ENCODE measurements around the gene HMG20B. TPM values are rescaled to one million over a fixed set of nuclear protein-coding genes. Genes with fewer than 3 reads are reported as not detected.

Gene HMG20B
- total RNA-seq, 1 donor from 2014 or later, result 92.8 TPM

GRCh38 chr19:3613818-3614661, 41.3 kb downstream of the HMG20B start:
- DNase-seq (ENCODE audit: extremely low spot score in 2 of 2), result no peak
- peaks cover 0 to 52% of the 10 kb centered on the region in 2 donors for H3K36me3 ChIP-seq
- no peaks in the 10 kb centered on the region for H3K9me3 ChIP-seq
- H3K27me3 ChIP-seq, result no peaks in the 10 kb centered on the region
- TF ChIP-seq, protein P1, sequence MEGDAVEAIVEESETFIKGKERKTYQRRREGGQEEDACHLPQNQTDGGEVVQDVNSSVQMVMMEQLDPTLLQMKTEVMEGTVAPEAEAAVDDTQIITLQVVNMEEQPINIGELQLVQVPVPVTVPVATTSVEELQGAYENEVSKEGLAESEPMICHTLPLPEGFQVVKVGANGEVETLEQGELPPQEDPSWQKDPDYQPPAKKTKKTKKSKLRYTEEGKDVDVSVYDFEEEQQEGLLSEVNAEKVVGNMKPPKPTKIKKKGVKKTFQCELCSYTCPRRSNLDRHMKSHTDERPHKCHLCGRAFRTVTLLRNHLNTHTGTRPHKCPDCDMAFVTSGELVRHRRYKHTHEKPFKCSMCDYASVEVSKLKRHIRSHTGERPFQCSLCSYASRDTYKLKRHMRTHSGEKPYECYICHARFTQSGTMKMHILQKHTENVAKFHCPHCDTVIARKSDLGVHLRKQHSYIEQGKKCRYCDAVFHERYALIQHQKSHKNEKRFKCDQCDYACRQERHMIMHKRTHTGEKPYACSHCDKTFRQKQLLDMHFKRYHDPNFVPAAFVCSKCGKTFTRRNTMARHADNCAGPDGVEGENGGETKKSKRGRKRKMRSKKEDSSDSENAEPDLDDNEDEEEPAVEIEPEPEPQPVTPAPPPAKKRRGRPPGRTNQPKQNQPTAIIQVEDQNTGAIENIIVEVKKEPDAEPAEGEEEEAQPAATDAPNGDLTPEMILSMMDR (IDR thresholded peaks at IDR 0.05), result no peak
- no peak for TF ChIP-seq POLR2AphosphoS5 (IDR thresholded peaks at IDR 0.05; ENCODE audit: insufficient read depth in 1 of 2, low read depth in 1 of 2)
- no peak for TF ChIP-seq POLR2A (IDR thresholded peaks at IDR 0.05)
- H3K27ac ChIP-seq, result no peak overlapping the region
- no peak overlapping the region for H3K4me3 ChIP-seq
- H3K4me1 ChIP-seq, result peaks cover 20% of the 10 kb centered on the region
- intact Hi-C loops (cut with DNase I), result no loop called here

- no peaks in the 10 kb centered on the region for H3K27me3 ChIP-seq
- H3K27ac ChIP-seq, result no peak overlapping the region
- TF ChIP-seq, protein P1 (IDR thresholded peaks at IDR 0.05), result no peak
- TF ChIP-seq POLR2A (IDR thresholded peaks at IDR 0.05) (no peak), POLR2AphosphoS5 (IDR thresholded peaks at IDR 0.05; ENCODE audit: insufficient read depth in 1 of 2, low read depth in 1 of 2) (no peak)
- H3K36me3 ChIP-seq, result peaks cover 0 to 61% of the 10 kb centered on the region in 2 donors
- intact Hi-C loops (cut with DNase I), result loop anchor here (5.0 kb wide), 1 partner anchor 38 kb away; no protein-coding TSS in a partner anchor
- H3K9me3 ChIP-seq, result no peaks in the 10 kb centered on the region
- no peak for DNase-seq (ENCODE audit: extremely low spot score in 2 of 2)
- no peak overlapping the region for H3K4me3 ChIP-seq
- H3K4me1 ChIP-seq, result peaks cover 17% of the 10 kb centered on the region
These were observed 42.2 kb downstream of the HMG20B start for GRCh38 chr19:3614858-3615505.

DNA sequence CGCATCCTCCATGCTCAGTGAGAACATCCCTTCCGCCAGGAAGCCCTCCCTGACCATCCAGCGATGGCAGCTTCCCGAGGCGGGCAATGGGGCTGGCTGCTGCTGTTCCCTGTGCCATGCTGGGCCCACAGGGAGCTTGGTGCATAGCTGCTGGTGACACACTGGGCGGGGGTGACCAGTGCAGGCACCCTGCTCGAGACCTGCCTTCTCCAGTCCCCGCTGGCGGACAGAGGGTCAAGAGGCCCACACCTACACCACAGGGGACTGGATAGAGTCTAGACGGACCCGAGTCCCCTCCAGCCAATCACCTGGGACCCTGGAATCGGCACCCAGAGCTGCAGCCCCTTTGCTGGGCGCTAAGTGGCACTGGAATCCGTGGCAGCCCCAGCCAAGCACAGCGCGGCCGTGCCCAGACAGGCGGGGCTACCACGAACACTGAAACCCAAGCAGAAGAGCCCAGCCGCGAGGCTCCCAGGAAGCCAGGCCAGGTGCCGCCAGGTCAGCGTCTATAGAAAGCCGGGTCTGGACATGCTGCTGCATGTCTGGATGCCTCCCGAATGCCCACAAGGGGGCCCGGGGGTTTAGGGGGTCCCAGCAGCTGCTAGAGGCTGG, 42.9 kb downstream of the HMG20B start:
- Histone ChIP-seq H3K27ac (no peak overlapping the region), H3K4me3 (no peak overlapping the region), H3K27me3 (no peaks in the 10 kb centered on the region), H3K4me1 (peaks cover 17% of the 10 kb centered on the region), H3K9me3 (no peaks in the 10 kb centered on the region), H3K36me3 (peaks cover 0 to 61% of the 10 kb centered on the region in 2 donors)
- DNase-seq (ENCODE audit: extremely low spot score in 2 of 2), result no peak
- no peak for TF ChIP-seq POLR2A (IDR thresholded peaks at IDR 0.05)
- TF ChIP-seq POLR2AphosphoS5 (IDR thresholded peaks at IDR 0.05; ENCODE audit: insufficient read depth in 1 of 2, low read depth in 1 of 2), result no peak
- TF ChIP-seq, protein P1 (IDR thresholded peaks at IDR 0.05), result no peak
- intact Hi-C loops (cut with DNase I), result loop anchor here (5.0 kb wide), 1 partner anchor 38 kb away; no protein-coding TSS in a partner anchor

DNA sequence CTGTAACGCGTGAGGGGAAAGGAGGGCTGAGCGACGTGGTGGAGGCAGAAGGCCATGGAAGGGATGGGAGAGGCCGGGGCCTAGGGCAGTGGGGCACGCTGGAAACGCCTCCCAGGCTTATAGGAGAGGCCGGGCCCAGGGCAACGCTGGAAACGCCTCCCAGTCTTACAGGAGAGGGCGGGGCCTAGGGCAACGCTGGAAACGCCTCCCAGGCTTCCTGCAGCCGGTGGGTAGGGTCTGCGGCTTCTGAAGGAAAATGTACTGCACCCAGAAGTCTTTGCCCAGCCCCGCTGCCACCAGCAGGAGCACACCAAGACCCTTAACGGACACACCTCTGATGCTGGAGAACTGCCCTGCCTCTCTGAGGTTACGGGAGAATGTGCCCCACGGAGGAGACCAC, 44.7 kb downstream of the HMG20B start:
- DNase-seq (ENCODE audit: extremely low spot score in 2 of 2), result no peak
- peaks cover 17% of the 10 kb centered on the region for H3K4me1 ChIP-seq
- H3K9me3 ChIP-seq, result no peaks in the 10 kb centered on the region
- H3K27ac ChIP-seq, result peak overlapping the region; percentile 65
- H3K27me3 ChIP-seq, result no peaks in the 10 kb centered on the region
- TF ChIP-seq, protein P1 (IDR thresholded peaks at IDR 0.05), result no peak
- TF ChIP-seq POLR2AphosphoS5 (IDR thresholded peaks at IDR 0.05; ENCODE audit: insufficient read depth in 1 of 2, low read depth in 1 of 2) (no peak), POLR2A (IDR thresholded peaks at IDR 0.05) (no peak)
- no peak overlapping the region for H3K4me3 ChIP-seq
- peaks cover 0 to 52% of the 10 kb centered on the region in 2 donors for H3K36me3 ChIP-seq
- intact Hi-C loops (cut with DNase I), result loop anchor here (5.0 kb wide), 1 partner anchor 40 kb away; no protein-coding TSS in a partner anchor

All from vagina (tissue), 2 donors.